HCT116 (cell line): ENCODE results near the gene CLEC16A. TPM values are rescaled to one million over a fixed set of nuclear protein-coding genes. Genes with fewer than 3 reads are reported as not detected.

ENCODE experiments used
- ATAC-seq: fragments of 200-7000 bp; cut with Tn5 transposase; 2 replicates; pipeline ENCODE4 v1.9.1; 2020; ENCODE audit warnings: mild to moderate bottlenecking, moderate library complexity
- BruUV-seq: library from RNA; stranded (reverse); fragments of 400-500 nt; replicated peaks from 2 replicates; lab custom pipeline; 2021; lab: Mats Ljungman, UMichigan
- CTCF ChIA-PET: fragments of 300-600 bp; sonication (Branson Sonifier 250); formaldehyde crosslinking; loops from one replicate; lab custom pipeline; 2021; ENCODE audit warnings: antibody characterized with exemption; lab: Charles Lee
- POLR2A ChIA-PET: fragments of 300-600, 350-600 bp; sonication (Branson Sonifier 250); formaldehyde crosslinking; loops from one replicate; lab custom pipeline; 2021; ENCODE audit warnings: antibody characterized with exemption; lab: Charles Lee
- RAD21 ChIA-PET, 2 experiments: fragments of 300-600 bp; sonication (Branson Sonifier 250); formaldehyde crosslinking; loops; one replicate each; lab custom pipeline; 2023; ENCODE audit warnings: low total read pairs in 2 of 2; ENCODE audit not compliant: uncharacterized antibody in 2 of 2, unreplicated experiment in 2 of 2, low non-redundant PET in 1 of 2; lab: Charles Lee
- DNase-seq: peaks from one replicate; pipeline ENCODE4 v3.0.0-alpha.2; 2010; ENCODE audit warnings: low read depth, low spot score
- H2AFZ ChIP-seq: fragments of 200-600 bp; shearing (Covaris generic), sonication (generic); 2 replicates; pipeline ENCODE4 v1.6.1; 2017; ENCODE audit warnings: low read depth, mixed run types, mixed read lengths, antibody characterized with exemption, low read length; ENCODE audit not compliant: poor library complexity, severe bottlenecking
- H3K27ac ChIP-seq: 2 replicates; pipeline ENCODE4 v1.5.1; 2012; ENCODE audit warnings: low read depth, low read length
- H3K27me3 ChIP-seq: fragments of 200-600 bp; sonication (generic); 2 replicates; pipeline ENCODE4 v1.6.1; 2016; ENCODE audit warnings: mixed run types, low read length, mixed read lengths; ENCODE audit not compliant: insufficient read depth
- H3K36me3 ChIP-seq, 2 experiments: fragments of 200-500 bp in 1 of 2; fragments of 200-600 bp in 1 of 2; sonication (Bioruptor generic) in 1 of 2; sonication (generic) in 1 of 2; 2 replicates each; pipeline versions ENCODE4 v1.5.1 to v1.6.1; 2014 to 2016; ENCODE audit warnings: low read length in 2 of 2, inconsistent platforms in 1 of 2, mixed read lengths in 1 of 2, mixed run types in 1 of 2; ENCODE audit not compliant: insufficient read depth in 2 of 2, control insufficient read depth in 1 of 2
- H3K4me1 ChIP-seq, 2 experiments: fragments of 200-600 bp in 1 of 2; sonication (generic) in 1 of 2; 2 replicates each; pipeline versions ENCODE4 v1.5.1 to v1.6.1; 2012 to 2017; ENCODE audit warnings: low read length in 2 of 2, inconsistent platforms in 1 of 2, mild to moderate bottlenecking in 1 of 2, mixed read lengths in 1 of 2, mixed run types in 1 of 2, moderate library complexity in 1 of 2; ENCODE audit not compliant: insufficient read depth in 2 of 2, control insufficient read depth in 1 of 2
- H3K4me2 ChIP-seq: fragments of 200-600 bp; sonication (generic); 2 replicates; pipeline ENCODE4 v1.6.1; 2017; ENCODE audit warnings: mixed run types, low read length, mixed read lengths
- H3K4me3 ChIP-seq, 2 experiments: fragments of 200-600 bp in 1 of 2; sonication (generic) in 1 of 2; replicated peaks in 1 of 2; 2 replicates each; pipeline ENCODE4 v1.5.1; 2011 to 2016; ENCODE audit warnings: low read length in 2 of 2, control low read depth in 1 of 2, low read depth in 1 of 2, mild to moderate bottlenecking in 1 of 2, mixed read lengths in 1 of 2, mixed run types in 1 of 2
- H3K79me2 ChIP-seq: fragments of 200-600 bp; sonication (generic); 2 replicates; pipeline ENCODE4 v1.6.1; 2017; ENCODE audit warnings: mild to moderate bottlenecking, mixed run types, low read length, moderate library complexity, mixed read lengths; ENCODE audit not compliant: insufficient read depth
- H3K9ac ChIP-seq: fragments of 200-600 bp; sonication (generic); 2 replicates; pipeline ENCODE4 v1.6.1; 2016; ENCODE audit warnings: low read length, mixed read lengths
- H3K9me2 ChIP-seq: fragments of 200-600 bp; sonication (generic), shearing (Covaris generic); 2 replicates; pipeline ENCODE4 v1.6.1; 2017; ENCODE audit warnings: mixed run types, mild to moderate bottlenecking, moderate library complexity; ENCODE audit not compliant: insufficient read depth
- H3K9me3 ChIP-seq, 2 experiments: fragments of 200-500 bp in 1 of 2; fragments of 200-600 bp in 1 of 2; sonication (Bioruptor generic) in 1 of 2; sonication (generic) in 1 of 2; 2 replicates each; pipeline ENCODE4 v1.6.1; 2014 to 2017; ENCODE audit warnings: low read length in 2 of 2, mixed read lengths in 2 of 2, inconsistent platforms in 1 of 2, low read depth in 1 of 2, mild to moderate bottlenecking in 1 of 2, mixed run types in 1 of 2, moderate library complexity in 1 of 2; ENCODE audit not compliant: control insufficient read depth in 1 of 2, insufficient read depth in 1 of 2
- H4K20me1 ChIP-seq: fragments of 200-600 bp; sonication (generic), shearing (Covaris generic); 2 replicates; pipeline ENCODE4 v1.6.1; 2017; ENCODE audit warnings: mixed run types, mild to moderate bottlenecking, moderate library complexity; ENCODE audit not compliant: insufficient read depth
- CBX3 ChIP-seq: IDR thresholded peaks from 2 replicates; pipeline ENCODE4 v1.6.1; 2012; ENCODE audit warnings: low read depth
- ELF1 ChIP-seq: IDR thresholded peaks from 2 replicates; pipeline ENCODE4 v1.6.1; 2012; ENCODE audit warnings: low read depth, borderline replicate concordance
- EZH2phosphoT487 ChIP-seq: fragments of 200-600 bp; IDR thresholded peaks from 2 replicates; pipeline ENCODE4 v1.6.1; 2018; ENCODE audit warnings: antibody characterized with exemption, borderline replicate concordance
- POLR2AphosphoS5 ChIP-seq: IDR thresholded peaks from 2 replicates; pipeline ENCODE4 v1.6.1; 2011; ENCODE audit warnings: mild to moderate bottlenecking, low read depth, low read length, moderate library complexity
- SIN3A ChIP-seq: IDR thresholded peaks from 2 replicates; pipeline ENCODE4 v1.6.1; 2012; ENCODE audit warnings: low read depth
- SP1 ChIP-seq: IDR thresholded peaks from 2 replicates; pipeline ENCODE4 v1.6.1; 2012; ENCODE audit warnings: low read depth
- SRF ChIP-seq: IDR thresholded peaks from 2 replicates; pipeline ENCODE4 v1.6.1; 2012; ENCODE audit warnings: low read depth
- YY1 ChIP-seq: IDR thresholded peaks from 2 replicates; pipeline ENCODE4 v1.6.1; 2011; ENCODE audit warnings: low read length, low read depth, moderate library complexity, mild to moderate bottlenecking; ENCODE audit not compliant: insufficient replicate concordance; ENCODE audit errors: extremely low read depth
- intact Hi-C: fragments of 100-400 bp; cut with micrococcal nuclease; formaldehyde crosslinking; loops from 2 replicates; pipeline ENCODE4 v1.10.0; 2022
- total RNA-seq: library from RNA; stranded (reverse); gene quantifications from one replicate; pipeline ENCODE4 v1.2.1, GENCODE V29; 2021; ENCODE audit not compliant: unreplicated experiment

CLEC16A gene
- total RNA-seq, 1 experiment from 2014 or later: 18.0 TPM

DNA sequence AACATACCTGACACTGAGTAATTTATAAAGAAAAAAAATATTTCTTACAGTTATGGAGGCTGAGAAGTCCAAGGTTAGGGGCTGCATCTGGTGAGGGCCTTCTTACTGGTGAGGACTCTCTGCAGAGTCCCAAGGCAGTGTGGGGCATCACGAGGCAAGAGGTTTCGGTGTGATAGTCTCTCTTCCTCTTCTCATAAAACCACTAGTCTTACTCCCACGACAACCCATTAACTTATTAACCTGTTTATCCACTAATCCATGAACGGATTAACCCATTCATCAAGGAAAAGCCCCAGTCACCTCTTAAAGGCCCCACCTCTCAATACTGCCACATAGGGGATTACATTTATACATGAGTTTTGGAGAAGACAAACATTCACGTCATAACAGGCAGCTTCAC lies 47.2 kb upstream of the CLEC16A start:
- BruUV-seq: no TSS peak
- H3K36me3 ChIP-seq: no peaks in the 10 kb centered on the region
- TF ChIP-seq ELF1 (no peak), POLR2AphosphoS5 (no peak), YY1 (no peak), SP1 (no peak), SIN3A (no peak), SRF (no peak)
- H4K20me1 ChIP-seq: no peaks in the 10 kb centered on the region
- ATAC-seq (no peak), DNase-seq (no peak)
- H3K9me3 ChIP-seq: no peaks in the 10 kb centered on the region
- no peak overlapping the region for H2AFZ ChIP-seq
- H3K4me3 ChIP-seq: no peak overlapping the region
- H3K4me1 ChIP-seq: no peaks in the 10 kb centered on the region
- peaks cover 16% of the 10 kb centered on the region for H3K27me3 ChIP-seq
- intact Hi-C loops: no loop called here
- no peaks in the 10 kb centered on the region for H3K9me2 ChIP-seq
- RAD21 ChIA-PET: no interaction called here
- H3K79me2 ChIP-seq: no peaks in the 10 kb centered on the region
- H3K27ac ChIP-seq: no peak overlapping the region
- CTCF ChIA-PET: no interaction called here
- POLR2A ChIA-PET: no interaction called here
- H3K4me2 ChIP-seq: no peak overlapping the region
- no peak overlapping the region for H3K9ac ChIP-seq

- H3K4me3 ChIP-seq: no peak overlapping the region
- no peaks in the 10 kb centered on the region for H3K4me1 ChIP-seq
- BruUV-seq: no TSS peak
- no peak for DNase-seq
- ChIA-PET POLR2A (no interaction called here), RAD21 (no interaction called here), CTCF (no interaction called here)
- H3K9me3 ChIP-seq: 0 out of 4 replicates have a peak, but pooled peaks cover 0 to 8% of the 10 kb centered on the region in 2 experiments
- H3K79me2 ChIP-seq: no peaks in the 10 kb centered on the region
- H2AFZ ChIP-seq: no peak overlapping the region
- H3K4me2 ChIP-seq: no peak overlapping the region
- intact Hi-C loops: no loop called here
- no peak for ATAC-seq
- no peaks in the 10 kb centered on the region for H3K9me2 ChIP-seq
- H3K27ac ChIP-seq: no peak overlapping the region
- H3K36me3 ChIP-seq: no peaks in the 10 kb centered on the region
- TF ChIP-seq EZH2phosphoT487: no peak
- TF ChIP-seq CBX3: peak; percentile 64; the same call in 1 of the 2 replicates
- no peaks in the 10 kb centered on the region for H4K20me1 ChIP-seq
- H3K9ac ChIP-seq: no peak overlapping the region
- H3K27me3 ChIP-seq: no peaks in the 10 kb centered on the region
Measured at GRCh38 chr16:10902999-10903398, 41.4 kb upstream of the CLEC16A start.
